ENCODE measurements around the gene DENND2D. TPM values are rescaled to one million over a fixed set of nuclear protein-coding genes. Genes with fewer than 3 reads are reported as not detected.

DENND2D gene
- total and polyA plus RNA-seq, 2 experiments from 2014 or later = 2.5 to 3.0 TPM

- H3K27me3 ChIP-seq (ENCODE audit: insufficient read depth) = peaks cover 3% of the 10 kb centered on the region; the same call in 1 of the 2 replicates
- no peaks in the 10 kb centered on the region; the same call in 2 of the 3 replicates for H3K9me3 Mint-ChIP-seq
These were observed 2.7 kb downstream of the DENND2D start for GRCh38 chr1:111197598-111198284.

GRCh38 chr1:111196213-111196612 lies 4.2 kb downstream of the DENND2D start:
- no peak for DNase-seq (ENCODE audit: low spot score)
- peaks cover 6% of the 10 kb centered on the region for H3K27me3 Mint-ChIP-seq (ENCODE audit: insufficient read depth, low read depth, poor library complexity)
- H3K9me3 Mint-ChIP-seq = no peaks in the 10 kb centered on the region
- Histone ChIP-seq H3K36me3 (ENCODE audit: insufficient read depth) (no peaks in the 10 kb centered on the region), H3K4me3 (no peak overlapping the region), H3K27me3 (ENCODE audit: insufficient read depth) (no peaks in the 10 kb centered on the region), H3K4me2 (no peak overlapping the region), H3K27ac (ENCODE audit: low read depth) (no peak overlapping the region), H3K79me2 (replicated peaks; ENCODE audit: insufficient read depth) (no peaks in the 10 kb centered on the region), H4K20me1 (replicated peaks; ENCODE audit: insufficient read depth) (no peaks in the 10 kb centered on the region), H3K9me2 (ENCODE audit: insufficient read depth) (no peaks in the 10 kb centered on the region), H3F3A (replicated peaks; ENCODE audit: low read depth) (no peaks in the 10 kb centered on the region), H3K4me1 (ENCODE audit: insufficient read depth) (no peaks in the 10 kb centered on the region), H2AFZ (no peak overlapping the region)
- H3K36me3 Mint-ChIP-seq (ENCODE audit: low read depth) = no peaks in the 10 kb centered on the region
- ATAC-seq = no peak
- peaks cover 12% of the 10 kb centered on the region for H3K4me1 Mint-ChIP-seq
- H3K4me3 Mint-ChIP-seq = no peak overlapping the region
- no peak overlapping the region for H3K27ac Mint-ChIP-seq
- TF ChIP-seq, protein P1, sequence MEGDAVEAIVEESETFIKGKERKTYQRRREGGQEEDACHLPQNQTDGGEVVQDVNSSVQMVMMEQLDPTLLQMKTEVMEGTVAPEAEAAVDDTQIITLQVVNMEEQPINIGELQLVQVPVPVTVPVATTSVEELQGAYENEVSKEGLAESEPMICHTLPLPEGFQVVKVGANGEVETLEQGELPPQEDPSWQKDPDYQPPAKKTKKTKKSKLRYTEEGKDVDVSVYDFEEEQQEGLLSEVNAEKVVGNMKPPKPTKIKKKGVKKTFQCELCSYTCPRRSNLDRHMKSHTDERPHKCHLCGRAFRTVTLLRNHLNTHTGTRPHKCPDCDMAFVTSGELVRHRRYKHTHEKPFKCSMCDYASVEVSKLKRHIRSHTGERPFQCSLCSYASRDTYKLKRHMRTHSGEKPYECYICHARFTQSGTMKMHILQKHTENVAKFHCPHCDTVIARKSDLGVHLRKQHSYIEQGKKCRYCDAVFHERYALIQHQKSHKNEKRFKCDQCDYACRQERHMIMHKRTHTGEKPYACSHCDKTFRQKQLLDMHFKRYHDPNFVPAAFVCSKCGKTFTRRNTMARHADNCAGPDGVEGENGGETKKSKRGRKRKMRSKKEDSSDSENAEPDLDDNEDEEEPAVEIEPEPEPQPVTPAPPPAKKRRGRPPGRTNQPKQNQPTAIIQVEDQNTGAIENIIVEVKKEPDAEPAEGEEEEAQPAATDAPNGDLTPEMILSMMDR (conservative IDR thresholded peaks at IDR 0.05; ENCODE audit: low read depth in 2 of 2) = no peak
- TF ChIP-seq ETS1 (IDR thresholded peaks at IDR 0.05) = no peak
- TF ChIP-seq EZH2phosphoT487 (IDR thresholded peaks at IDR 0.05; ENCODE audit: unreplicated experiment) = no peak
- TF ChIP-seq, protein P2, sequence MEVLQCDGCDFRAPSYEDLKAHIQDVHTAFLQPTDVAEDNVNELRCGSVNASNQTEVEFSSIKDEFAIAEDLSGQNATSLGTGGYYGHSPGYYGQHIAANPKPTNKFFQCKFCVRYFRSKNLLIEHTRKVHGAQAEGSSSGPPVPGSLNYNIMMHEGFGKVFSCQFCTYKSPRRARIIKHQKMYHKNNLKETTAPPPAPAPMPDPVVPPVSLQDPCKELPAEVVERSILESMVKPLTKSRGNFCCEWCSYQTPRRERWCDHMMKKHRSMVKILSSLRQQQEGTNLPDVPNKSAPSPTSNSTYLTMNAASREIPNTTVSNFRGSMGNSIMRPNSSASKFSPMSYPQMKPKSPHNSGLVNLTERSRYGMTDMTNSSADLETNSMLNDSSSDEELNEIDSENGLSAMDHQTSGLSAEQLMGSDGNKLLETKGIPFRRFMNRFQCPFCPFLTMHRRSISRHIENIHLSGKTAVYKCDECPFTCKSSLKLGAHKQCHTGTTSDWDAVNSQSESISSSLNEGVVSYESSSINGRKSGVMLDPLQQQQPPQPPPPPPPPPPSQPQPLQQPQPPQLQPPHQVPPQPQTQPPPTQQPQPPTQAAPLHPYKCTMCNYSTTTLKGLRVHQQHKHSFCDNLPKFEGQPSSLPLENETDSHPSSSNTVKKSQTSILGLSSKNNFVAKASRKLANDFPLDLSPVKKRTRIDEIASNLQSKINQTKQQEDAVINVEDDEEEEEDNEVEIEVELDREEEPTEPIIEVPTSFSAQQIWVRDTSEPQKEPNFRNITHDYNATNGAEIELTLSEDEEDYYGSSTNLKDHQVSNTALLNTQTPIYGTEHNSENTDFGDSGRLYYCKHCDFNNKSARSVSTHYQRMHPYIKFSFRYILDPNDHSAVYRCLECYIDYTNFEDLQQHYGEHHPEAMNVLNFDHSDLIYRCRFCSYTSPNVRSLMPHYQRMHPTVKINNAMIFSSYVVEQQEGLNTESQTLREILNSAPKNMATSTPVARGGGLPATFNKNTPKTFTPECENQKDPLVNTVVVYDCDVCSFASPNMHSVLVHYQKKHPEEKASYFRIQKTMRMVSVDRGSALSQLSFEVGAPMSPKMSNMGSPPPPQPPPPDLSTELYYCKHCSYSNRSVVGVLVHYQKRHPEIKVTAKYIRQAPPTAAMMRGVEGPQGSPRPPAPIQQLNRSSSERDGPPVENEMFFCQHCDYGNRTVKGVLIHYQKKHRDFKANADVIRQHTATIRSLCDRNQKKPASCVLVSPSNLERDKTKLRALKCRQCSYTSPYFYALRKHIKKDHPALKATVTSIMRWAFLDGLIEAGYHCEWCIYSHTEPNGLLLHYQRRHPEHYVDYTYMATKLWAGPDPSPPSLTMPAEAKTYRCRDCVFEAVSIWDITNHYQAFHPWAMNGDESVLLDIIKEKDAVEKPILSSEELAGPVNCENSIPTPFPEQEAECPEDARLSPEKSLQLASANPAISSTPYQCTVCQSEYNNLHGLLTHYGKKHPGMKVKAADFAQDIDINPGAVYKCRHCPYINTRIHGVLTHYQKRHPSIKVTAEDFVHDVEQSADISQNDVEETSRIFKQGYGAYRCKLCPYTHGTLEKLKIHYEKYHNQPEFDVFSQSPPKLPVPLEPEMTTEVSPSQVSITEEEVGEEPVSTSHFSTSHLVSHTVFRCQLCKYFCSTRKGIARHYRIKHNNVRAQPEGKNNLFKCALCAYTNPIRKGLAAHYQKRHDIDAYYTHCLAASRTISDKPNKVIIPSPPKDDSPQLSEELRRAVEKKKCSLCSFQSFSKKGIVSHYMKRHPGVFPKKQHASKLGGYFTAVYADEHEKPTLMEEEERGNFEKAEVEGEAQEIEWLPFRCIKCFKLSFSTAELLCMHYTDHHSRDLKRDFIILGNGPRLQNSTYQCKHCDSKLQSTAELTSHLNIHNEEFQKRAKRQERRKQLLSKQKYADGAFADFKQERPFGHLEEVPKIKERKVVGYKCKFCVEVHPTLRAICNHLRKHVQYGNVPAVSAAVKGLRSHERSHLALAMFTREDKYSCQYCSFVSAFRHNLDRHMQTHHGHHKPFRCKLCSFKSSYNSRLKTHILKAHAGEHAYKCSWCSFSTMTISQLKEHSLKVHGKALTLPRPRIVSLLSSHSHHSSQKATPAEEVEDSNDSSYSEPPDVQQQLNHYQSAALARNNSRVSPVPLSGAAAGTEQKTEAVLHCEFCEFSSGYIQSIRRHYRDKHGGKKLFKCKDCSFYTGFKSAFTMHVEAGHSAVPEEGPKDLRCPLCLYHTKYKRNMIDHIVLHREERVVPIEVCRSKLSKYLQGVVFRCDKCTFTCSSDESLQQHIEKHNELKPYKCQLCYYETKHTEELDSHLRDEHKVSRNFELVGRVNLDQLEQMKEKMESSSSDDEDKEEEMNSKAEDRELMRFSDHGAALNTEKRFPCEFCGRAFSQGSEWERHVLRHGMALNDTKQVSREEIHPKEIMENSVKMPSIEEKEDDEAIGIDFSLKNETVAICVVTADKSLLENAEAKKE (CRISPR knock-in tag; IDR thresholded peaks at IDR 0.05) = no peak
- no peak for TF ChIP-seq ZNF114 (CRISPR knock-in tag; IDR thresholded peaks at IDR 0.05)
- TF ChIP-seq ZNF331 (CRISPR knock-in tag; IDR thresholded peaks at IDR 0.05; ENCODE audit: low read depth) = no peak
- TF ChIP-seq POLR2AphosphoS5 (IDR thresholded peaks at IDR 0.05; ENCODE audit: low read depth) = no peak
- no peak for TF ChIP-seq JUNB (IDR thresholded peaks at IDR 0.05; ENCODE audit: unreplicated experiment)

More at GRCh38 chr1:111197598-111198284, 2.7 kb downstream of the DENND2D start:
- no peaks in the 10 kb centered on the region for H3K9me2 ChIP-seq (ENCODE audit: insufficient read depth)
- no peaks in the 10 kb centered on the region for H3F3A ChIP-seq (replicated peaks; ENCODE audit: low read depth)
- no peak overlapping the region for H2AFZ ChIP-seq
- TF ChIP-seq, protein P1 (conservative IDR thresholded peaks at IDR 0.05; ENCODE audit: low read depth in 2 of 2) = peak; percentile 63 to 85
- TF ChIP-seq ZNF114 (CRISPR knock-in tag; IDR thresholded peaks at IDR 0.05) = no peak
- H3K79me2 ChIP-seq (replicated peaks; ENCODE audit: insufficient read depth) = no peaks in the 10 kb centered on the region
- no peak overlapping the region for H3K4me2 ChIP-seq
- Mint-ChIP-seq H3K27ac (no peak overlapping the region), H3K4me1 (peaks cover 11% of the 10 kb centered on the region), H3K4me3 (no peak overlapping the region), H3K36me3 (ENCODE audit: low read depth) (no peaks in the 10 kb centered on the region), H3K27me3 (ENCODE audit: insufficient read depth, low read depth, poor library complexity) (peaks cover 3% of the 10 kb centered on the region)
- peak; percentile 81 for DNase-seq (ENCODE audit: low spot score)
- no peak overlapping the region for H3K27ac ChIP-seq (ENCODE audit: low read depth)
- H4K20me1 ChIP-seq (replicated peaks; ENCODE audit: insufficient read depth) = no peaks in the 10 kb centered on the region
- H3K4me1 ChIP-seq (ENCODE audit: insufficient read depth) = no peaks in the 10 kb centered on the region
- H3K4me3 ChIP-seq = no peak overlapping the region
- no peaks in the 10 kb centered on the region for H3K36me3 ChIP-seq (ENCODE audit: insufficient read depth)
- ATAC-seq = peak; percentile 98
